DOHH2 (cell line): ENCODE results near the gene ELP2.
A peak's percentile ranks its signal among the peaks of the same experiment; 100 is the strongest.

Source experiments
- H3F3A ChIP-seq: fragments of 200-600 bp; sonication (generic), shearing (Covaris generic); 2 replicates; pipeline ENCODE4 v1.6.0; 2016; ENCODE audit warnings: antibody characterized with exemption, mild to moderate bottlenecking; ENCODE audit not compliant: control insufficient read depth, insufficient read depth
- H3K27ac ChIP-seq: fragments of 200-600 bp; sonication (generic); 2 replicates; pipeline ENCODE4 v1.5.1; 2014; ENCODE audit warnings: low read depth, mild to moderate bottlenecking, low read length, moderate library complexity
- H3K27me3 ChIP-seq: fragments of 200-600 bp; sonication (generic); 2 replicates; pipeline ENCODE4 v1.6.1; 2014; ENCODE audit warnings: mild to moderate bottlenecking, low read length, mixed read lengths; ENCODE audit not compliant: control insufficient read depth
- H3K36me3 ChIP-seq: fragments of 200-600 bp; sonication (generic); 2 replicates; pipeline ENCODE4 v1.6.1; 2014; ENCODE audit warnings: mild to moderate bottlenecking, low read length, moderate library complexity, mixed read lengths; ENCODE audit not compliant: control insufficient read depth
- H3K4me1 ChIP-seq: fragments of 200-600 bp; sonication (generic); 2 replicates; pipeline ENCODE4 v1.6.1; 2014; ENCODE audit warnings: mild to moderate bottlenecking, low read length, mixed read lengths; ENCODE audit not compliant: control insufficient read depth
- H3K4me2 ChIP-seq: fragments of 200-600 bp; sonication (generic); 2 replicates; pipeline ENCODE4 v1.6.0; 2014; ENCODE audit warnings: mild to moderate bottlenecking, low read length, moderate library complexity
- H3K4me3 ChIP-seq: fragments of 200-600 bp; sonication (generic); 2 replicates; pipeline ENCODE4 v1.5.1; 2014; ENCODE audit warnings: mild to moderate bottlenecking, low read length, mixed read lengths
- H3K79me2 ChIP-seq: fragments of 200-600 bp; sonication (generic); 2 replicates; pipeline ENCODE4 v1.6.1; 2014; ENCODE audit warnings: mild to moderate bottlenecking, low read length, mixed read lengths; ENCODE audit not compliant: control insufficient read depth
- H3K9me2 ChIP-seq: fragments of 200-600 bp; sonication (generic); replicated peaks from 2 replicates; pipeline ENCODE4 v1.6.1; 2014; ENCODE audit warnings: mild to moderate bottlenecking, low read length, mixed read lengths; ENCODE audit not compliant: control insufficient read depth
- H3K9me3 ChIP-seq: fragments of 200-600 bp; sonication (generic); 2 replicates; pipeline ENCODE4 v1.6.1; 2014; ENCODE audit warnings: antibody characterized with exemption, low read length, mixed read lengths; ENCODE audit not compliant: control insufficient read depth, insufficient read depth
- H4K20me1 ChIP-seq: fragments of 200-600 bp; sonication (generic); 2 replicates; pipeline ENCODE4 v1.6.0; 2014; ENCODE audit warnings: low read depth, mild to moderate bottlenecking, antibody characterized with exemption, low read length, moderate library complexity; ENCODE audit not compliant: control insufficient read depth, insufficient read depth
- EZH2phosphoT487 ChIP-seq: fragments of 200-600 bp; sonication (generic); IDR thresholded peaks from 2 replicates; pipeline ENCODE4 v1.6.1; 2017; ENCODE audit warnings: borderline replicate concordance, mild to moderate bottlenecking, antibody characterized with exemption, low read length, moderate library complexity, mixed read lengths
- TF ChIP-seq, protein P1 (sequence below): fragments of 200-600 bp; sonication (generic); IDR thresholded peaks from one replicate; pipeline ENCODE4 v1.5.1; 2014; ENCODE audit warnings: antibody characterized with exemption, mild to moderate bottlenecking, low read depth, low read length; ENCODE audit not compliant: poor library complexity, severe bottlenecking

The ELP2 gene

DNA sequence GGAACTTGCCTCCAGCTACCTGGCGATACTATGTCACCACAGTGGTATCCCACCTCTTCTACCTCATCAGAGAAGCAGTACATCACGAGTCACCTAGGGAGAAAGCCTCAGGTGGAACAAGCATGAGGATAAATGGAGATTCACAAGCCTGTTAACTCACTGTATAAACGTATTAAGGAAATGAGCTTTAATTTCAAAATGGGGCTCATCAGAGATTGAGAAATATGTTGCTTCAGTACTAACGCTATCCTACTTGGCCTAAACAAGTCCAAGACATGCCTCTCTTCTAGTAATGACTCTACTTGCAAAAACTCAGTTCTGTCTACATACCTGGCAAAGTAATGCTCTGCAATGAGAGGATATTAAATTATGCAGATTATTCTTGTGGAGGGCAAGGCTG is 4.9 kb upstream of the ELP2 start:
- Histone ChIP-seq H3K9me2 (no peaks in the 10 kb centered on the region), H3K36me3 (peaks cover 49% of the 10 kb centered on the region), H3K9me3 (no peaks in the 10 kb centered on the region), H3K4me3 (no peak overlapping the region), H4K20me1 (no peaks in the 10 kb centered on the region), H3K79me2 (peaks cover 23% of the 10 kb centered on the region), H3K4me1 (peaks cover 8% of the 10 kb centered on the region), H3F3A (no peaks in the 10 kb centered on the region), H3K27ac (no peak overlapping the region), H3K27me3 (no peaks in the 10 kb centered on the region), H3K4me2 (no peak overlapping the region)
- TF ChIP-seq, protein P1, sequence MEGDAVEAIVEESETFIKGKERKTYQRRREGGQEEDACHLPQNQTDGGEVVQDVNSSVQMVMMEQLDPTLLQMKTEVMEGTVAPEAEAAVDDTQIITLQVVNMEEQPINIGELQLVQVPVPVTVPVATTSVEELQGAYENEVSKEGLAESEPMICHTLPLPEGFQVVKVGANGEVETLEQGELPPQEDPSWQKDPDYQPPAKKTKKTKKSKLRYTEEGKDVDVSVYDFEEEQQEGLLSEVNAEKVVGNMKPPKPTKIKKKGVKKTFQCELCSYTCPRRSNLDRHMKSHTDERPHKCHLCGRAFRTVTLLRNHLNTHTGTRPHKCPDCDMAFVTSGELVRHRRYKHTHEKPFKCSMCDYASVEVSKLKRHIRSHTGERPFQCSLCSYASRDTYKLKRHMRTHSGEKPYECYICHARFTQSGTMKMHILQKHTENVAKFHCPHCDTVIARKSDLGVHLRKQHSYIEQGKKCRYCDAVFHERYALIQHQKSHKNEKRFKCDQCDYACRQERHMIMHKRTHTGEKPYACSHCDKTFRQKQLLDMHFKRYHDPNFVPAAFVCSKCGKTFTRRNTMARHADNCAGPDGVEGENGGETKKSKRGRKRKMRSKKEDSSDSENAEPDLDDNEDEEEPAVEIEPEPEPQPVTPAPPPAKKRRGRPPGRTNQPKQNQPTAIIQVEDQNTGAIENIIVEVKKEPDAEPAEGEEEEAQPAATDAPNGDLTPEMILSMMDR, result no peak
- TF ChIP-seq EZH2phosphoT487, result no peak

DNA sequence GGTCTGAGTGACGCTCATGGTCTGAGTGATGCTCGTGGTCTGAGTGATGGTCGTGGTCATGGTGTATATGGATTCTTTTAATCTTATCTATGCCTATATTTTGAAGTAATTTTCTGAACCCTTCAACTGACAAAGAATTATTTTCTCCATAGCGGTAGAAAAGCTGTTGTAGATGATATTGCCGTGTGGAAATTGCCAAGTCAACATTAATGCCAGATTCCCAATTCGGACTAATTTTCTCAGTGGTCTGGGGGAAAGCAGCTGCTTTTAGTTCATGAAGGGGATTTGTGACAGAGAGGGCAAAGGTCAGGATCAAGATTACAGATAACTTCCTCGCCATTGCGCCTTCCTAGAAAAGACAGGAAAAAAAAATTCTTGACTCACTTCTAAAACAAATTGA is 3.0 kb upstream of the ELP2 start:
- H3K79me2 ChIP-seq, result peaks cover 42% of the 10 kb centered on the region
- no peaks in the 10 kb centered on the region for H3K9me3 ChIP-seq
- H3K4me1 ChIP-seq, result peaks cover 22% of the 10 kb centered on the region
- no peaks in the 10 kb centered on the region for H3K27me3 ChIP-seq
- no peak for TF ChIP-seq EZH2phosphoT487
- TF ChIP-seq, protein P1, result no peak
- no peaks in the 10 kb centered on the region for H3K9me2 ChIP-seq
- no peak overlapping the region for H3K27ac ChIP-seq
- no peaks in the 10 kb centered on the region for H3F3A ChIP-seq
- peaks cover 40% of the 10 kb centered on the region for H3K36me3 ChIP-seq
- peaks cover 5% of the 10 kb centered on the region; the same call in 1 of the 2 replicates for H4K20me1 ChIP-seq
- H3K4me3 ChIP-seq, result no peak overlapping the region
- H3K4me2 ChIP-seq, result no peak overlapping the region

DNA sequence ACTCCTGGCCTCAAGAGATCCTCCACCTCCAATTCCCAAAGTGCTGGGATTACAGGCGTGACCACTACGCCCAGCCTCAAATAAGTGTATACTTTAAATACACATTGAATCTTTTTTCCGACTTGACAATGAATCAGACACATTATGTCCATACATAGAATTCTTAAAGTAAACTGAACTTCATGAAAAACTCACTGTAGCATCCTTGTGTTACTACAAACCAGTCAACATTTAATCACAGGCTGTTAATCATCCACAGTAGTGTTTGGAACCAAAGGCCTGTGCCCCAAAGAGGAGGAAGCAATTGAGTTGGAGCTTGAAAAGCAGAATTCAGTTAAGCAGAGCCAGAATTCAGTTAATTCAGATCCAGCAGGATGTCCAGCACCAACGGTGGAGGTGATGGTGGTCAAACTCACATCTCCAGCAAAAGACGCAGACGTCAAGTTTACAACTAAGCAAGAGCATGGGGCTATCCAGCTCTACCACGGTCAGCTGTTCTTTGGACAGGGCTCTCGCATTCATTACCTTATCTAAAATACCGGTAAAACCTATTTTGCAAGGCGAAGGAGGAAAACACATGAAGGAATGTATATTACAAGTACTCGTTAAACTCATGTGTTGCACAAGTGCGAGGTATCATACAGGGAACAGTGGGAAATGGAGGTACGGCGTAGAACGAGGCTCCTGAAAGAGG is 1.7 kb upstream of the ELP2 start:
- Histone ChIP-seq H3K4me3 (peak overlapping the region; percentile 98), H3K79me2 (peaks cover 55% of the 10 kb centered on the region), H3K36me3 (peaks cover 38% of the 10 kb centered on the region), H3K9me3 (no peaks in the 10 kb centered on the region), H4K20me1 (peaks cover 10% of the 10 kb centered on the region), H3K27me3 (no peaks in the 10 kb centered on the region), H3K4me1 (peaks cover 33% of the 10 kb centered on the region), H3F3A (no peaks in the 10 kb centered on the region), H3K9me2 (no peaks in the 10 kb centered on the region), H3K4me2 (peak overlapping the region; percentile 98), H3K27ac (no peak overlapping the region)
- TF ChIP-seq, protein P1, result no peak
- TF ChIP-seq EZH2phosphoT487, result no peak
